ENCODE measurements around the gene ANO7. TPM values are rescaled to one million over a fixed set of nuclear protein-coding genes. Genes with fewer than 3 reads are reported as not detected.

The ANO7 gene
- polyA plus RNA-seq, 1 donor from 2014 or later: not detected

- peaks cover 9% of the 10 kb centered on the region for H3K79me2 ChIP-seq (replicated peaks; ENCODE audit: insufficient read depth, low read length)
- no peaks in the 10 kb centered on the region for H3F3A ChIP-seq (ENCODE audit: insufficient read depth, low read length, poor library complexity, severe bottlenecking)
- no peak overlapping the region for H2AFZ ChIP-seq (ENCODE audit: low read depth, low read length)
- H3K36me3 ChIP-seq (ENCODE audit: insufficient read depth, low read length): no peaks in the 10 kb centered on the region
- no peaks in the 10 kb centered on the region for H3K9me3 ChIP-seq (ENCODE audit: low read length)
- TF ChIP-seq SMC3 (conservative IDR thresholded peaks at IDR 0.05; ENCODE audit: poor library complexity): no peak
- TF ChIP-seq TAF1 (IDR thresholded peaks at IDR 0.05; ENCODE audit: low read depth): no peak
- TF ChIP-seq EP300 (conservative IDR thresholded peaks at IDR 0.05; ENCODE audit: poor library complexity, severe bottlenecking): no peak
- no peak for TF ChIP-seq CTCF (IDR thresholded peaks at IDR 0.05; ENCODE audit: poor library complexity, severe bottlenecking)
- H3K9me2 ChIP-seq (ENCODE audit: insufficient read depth, low read length): no peaks in the 10 kb centered on the region
- no peak overlapping the region for H3K9ac ChIP-seq (ENCODE audit: low read length)
- H3K4me3 ChIP-seq (ENCODE audit: low read length): no peak overlapping the region
- H3K4me2 ChIP-seq (ENCODE audit: low read length): no peak overlapping the region
- no peaks in the 10 kb centered on the region for H3K27me3 ChIP-seq (ENCODE audit: insufficient read depth, low read depth, low read length)
- H4K20me1 ChIP-seq (ENCODE audit: insufficient read depth): no peaks in the 10 kb centered on the region
- no peak overlapping the region for H3K27ac ChIP-seq (ENCODE audit: low read length)
These were observed 81.4 kb downstream of the ANO7 start for GRCh38 chr2:241269707-241270520.

GRCh38 chr2:241270531-241270930, 82.1 kb downstream of the ANO7 start:
- H3K9me3 ChIP-seq (ENCODE audit: low read length): no peaks in the 10 kb centered on the region
- no peak overlapping the region for H3K9ac ChIP-seq (ENCODE audit: low read length)
- no peaks in the 10 kb centered on the region for H3K9me2 ChIP-seq (ENCODE audit: insufficient read depth, low read length)
- TF ChIP-seq EP300 (conservative IDR thresholded peaks at IDR 0.05; ENCODE audit: poor library complexity, severe bottlenecking): no peak
- TF ChIP-seq, protein P1, sequence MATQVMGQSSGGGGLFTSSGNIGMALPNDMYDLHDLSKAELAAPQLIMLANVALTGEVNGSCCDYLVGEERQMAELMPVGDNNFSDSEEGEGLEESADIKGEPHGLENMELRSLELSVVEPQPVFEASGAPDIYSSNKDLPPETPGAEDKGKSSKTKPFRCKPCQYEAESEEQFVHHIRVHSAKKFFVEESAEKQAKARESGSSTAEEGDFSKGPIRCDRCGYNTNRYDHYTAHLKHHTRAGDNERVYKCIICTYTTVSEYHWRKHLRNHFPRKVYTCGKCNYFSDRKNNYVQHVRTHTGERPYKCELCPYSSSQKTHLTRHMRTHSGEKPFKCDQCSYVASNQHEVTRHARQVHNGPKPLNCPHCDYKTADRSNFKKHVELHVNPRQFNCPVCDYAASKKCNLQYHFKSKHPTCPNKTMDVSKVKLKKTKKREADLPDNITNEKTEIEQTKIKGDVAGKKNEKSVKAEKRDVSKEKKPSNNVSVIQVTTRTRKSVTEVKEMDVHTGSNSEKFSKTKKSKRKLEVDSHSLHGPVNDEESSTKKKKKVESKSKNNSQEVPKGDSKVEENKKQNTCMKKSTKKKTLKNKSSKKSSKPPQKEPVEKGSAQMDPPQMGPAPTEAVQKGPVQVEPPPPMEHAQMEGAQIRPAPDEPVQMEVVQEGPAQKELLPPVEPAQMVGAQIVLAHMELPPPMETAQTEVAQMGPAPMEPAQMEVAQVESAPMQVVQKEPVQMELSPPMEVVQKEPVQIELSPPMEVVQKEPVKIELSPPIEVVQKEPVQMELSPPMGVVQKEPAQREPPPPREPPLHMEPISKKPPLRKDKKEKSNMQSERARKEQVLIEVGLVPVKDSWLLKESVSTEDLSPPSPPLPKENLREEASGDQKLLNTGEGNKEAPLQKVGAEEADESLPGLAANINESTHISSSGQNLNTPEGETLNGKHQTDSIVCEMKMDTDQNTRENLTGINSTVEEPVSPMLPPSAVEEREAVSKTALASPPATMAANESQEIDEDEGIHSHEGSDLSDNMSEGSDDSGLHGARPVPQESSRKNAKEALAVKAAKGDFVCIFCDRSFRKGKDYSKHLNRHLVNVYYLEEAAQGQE (IDR thresholded peaks at IDR 0.05; ENCODE audit: borderline replicate concordance): no peak
- TF ChIP-seq POLR2AphosphoS5 (IDR thresholded peaks at IDR 0.05): no peak
- no peak for TF ChIP-seq SMC3 (conservative IDR thresholded peaks at IDR 0.05; ENCODE audit: poor library complexity)
- TF ChIP-seq CTCF (IDR thresholded peaks at IDR 0.05; ENCODE audit: poor library complexity, severe bottlenecking): no peak
- no peak for TF ChIP-seq EZH2 (IDR thresholded peaks at IDR 0.05; ENCODE audit: borderline replicate concordance, insufficient read depth, low read length, poor library complexity, severe bottlenecking)
- no peak for TF ChIP-seq MXI1 (conservative IDR thresholded peaks at IDR 0.05; ENCODE audit: poor library complexity, severe bottlenecking)
- TF ChIP-seq TAF1 (IDR thresholded peaks at IDR 0.05; ENCODE audit: low read depth): no peak
- no peak for TF ChIP-seq RAD21 (conservative IDR thresholded peaks at IDR 0.05)
- no peak overlapping the region for H3K4me2 ChIP-seq (ENCODE audit: low read length)
- H3F3A ChIP-seq (ENCODE audit: insufficient read depth, low read length, poor library complexity, severe bottlenecking): no peaks in the 10 kb centered on the region
- H4K20me1 ChIP-seq (ENCODE audit: insufficient read depth): no peaks in the 10 kb centered on the region
- H3K4me3 ChIP-seq (ENCODE audit: low read length): no peak overlapping the region
- no peak overlapping the region for H3K27ac ChIP-seq (ENCODE audit: low read length)
- peaks cover 9% of the 10 kb centered on the region for H3K79me2 ChIP-seq (replicated peaks; ENCODE audit: insufficient read depth, low read length)
- no peak overlapping the region for H2AFZ ChIP-seq (ENCODE audit: low read depth, low read length)
- no peaks in the 10 kb centered on the region for H3K36me3 ChIP-seq (ENCODE audit: insufficient read depth, low read length)
- H3K27me3 ChIP-seq (ENCODE audit: insufficient read depth, low read depth, low read length): no peaks in the 10 kb centered on the region

Measured in neural cell (in vitro differentiated cells).